ENCODE measurements around the gene IRS2.

DNA sequence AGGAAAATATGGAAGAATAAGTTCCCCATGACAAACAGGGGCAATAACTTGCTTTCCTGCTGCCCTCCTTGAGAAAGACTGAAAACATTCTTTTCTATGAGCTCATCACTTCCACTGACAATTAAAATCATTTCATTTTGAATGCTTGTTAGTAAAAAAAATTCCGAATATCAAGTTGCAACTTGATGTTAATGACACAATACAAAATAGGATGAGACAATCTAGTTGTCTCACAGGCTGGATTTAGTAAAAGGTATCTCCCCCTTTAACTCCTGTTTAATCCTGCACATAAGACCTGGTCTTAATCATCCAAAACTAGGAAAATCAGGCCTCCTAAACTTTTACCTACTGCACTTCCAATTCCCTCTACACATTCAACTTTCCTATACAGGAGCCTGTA is 24.7 kb downstream of the IRS2 start:
- TF ChIP-seq CTCF (IDR thresholded peaks at IDR 0.05; ENCODE audit: insufficient read depth, low read length, poor library complexity, severe bottlenecking) (no peak), EZH2phosphoT487 (conservative IDR thresholded peaks at IDR 0.05; ENCODE audit: low read length) (no peak)
